ENCODE measurements around the gene LONP1.

- no peak for TF ChIP-seq EZH2 (IDR thresholded peaks at IDR 0.05; ENCODE audit: insufficient read depth, poor library complexity, severe bottlenecking)
- no peak for TF ChIP-seq EZH2phosphoT487 (IDR thresholded peaks at IDR 0.05; ENCODE audit: insufficient read depth, low read depth)
These were observed 42.8 kb upstream of the LONP1 start for GRCh38 chr19:5762608-5763217.

All from GM23248 (cell line).